Uterus (tissue), 2 donors: ENCODE results near the gene TARBP2.

Experiments
- CTCF ChIP-seq, 4 experiments: fragments of 200-600 bp in 2 of 4; fragments of 450-650 bp in 2 of 4; sonication (generic) in 2 of 4; IDR thresholded peaks; one replicate each; pipeline ENCODE4 v1.5.1; 2016 to 2019; ENCODE audit warnings: antibody characterized with exemption in 4 of 4, mild to moderate bottlenecking in 2 of 4, moderate library complexity in 1 of 4
- POLR2A ChIP-seq, 2 donors: fragments of 450-650 bp; IDR thresholded peaks; one replicate each; pipeline ENCODE4 v1.6.1; 2016; ENCODE audit warnings: antibody characterized with exemption in 2 of 2, mild to moderate bottlenecking in 1 of 2, moderate library complexity in 1 of 2

- TF ChIP-seq CTCF (IDR thresholded peaks at IDR 0.05) (no peak), POLR2A (IDR thresholded peaks at IDR 0.05) (no peak)
Measured at GRCh38 chr12:53550595-53550994, 49.5 kb downstream of the TARBP2 start.
